IMR-90 (cell line): ENCODE measurements around the gene CCNI. TPM values are rescaled to one million over a fixed set of nuclear protein-coding genes. Genes with fewer than 3 reads are reported as not detected.
A peak's percentile ranks its signal among the peaks of the same experiment; 100 is the strongest.

Source experiments
- ATAC-seq: fragments of 200-7000 bp; cut with Tn5 transposase; 2 replicates; pipeline ENCODE4 v1.9.1; 2020; ENCODE audit warnings: low read depth, mild to moderate bottlenecking, moderate library complexity
- BruUV-seq: library from RNA; stranded (reverse); fragments of 400-500 nt; replicated peaks from 2 replicates; lab custom pipeline; 2021; lab: Mats Ljungman, UMichigan
- CTCF ChIA-PET: fragments of 300-600 bp; formaldehyde crosslinking; extraction: SDS; loops from one replicate; lab custom pipeline; 2021; ENCODE audit warnings: antibody characterized with exemption; lab: Yijun Ruan, JAX
- POLR2A ChIA-PET: fragments of 300-600 bp; sonication (Branson Sonifier 250); formaldehyde crosslinking; loops from one replicate; lab custom pipeline; 2022; ENCODE audit warnings: antibody characterized with exemption; ENCODE audit not compliant: unreplicated experiment; lab: Charles Lee
- DNase-seq: peaks from one replicate; pipeline ENCODE4 v3.0.0; 2013
- H2AFZ ChIP-seq: replicated peaks from 2 replicates; pipeline ENCODE3; 2013; ENCODE audit warnings: low read length, mild to moderate bottlenecking; ENCODE audit not compliant: poor library complexity
- H2AK5ac ChIP-seq: 2 replicates; pipeline ENCODE4 v1.6.1; 2013; ENCODE audit warnings: low read depth, low read length, inconsistent platforms
- H2AK9ac ChIP-seq: replicated peaks from 2 replicates; pipeline ENCODE3; 2013; ENCODE audit warnings: mild to moderate bottlenecking, low read depth, low read length, moderate library complexity; ENCODE audit not compliant: poor library complexity
- H2BK120ac ChIP-seq: 2 replicates; pipeline ENCODE4 v1.6.1; 2013; ENCODE audit warnings: low read depth, low read length, inconsistent platforms
- H2BK15ac ChIP-seq: 3 replicates; pipeline ENCODE4 v1.6.1; 2013; ENCODE audit warnings: low read depth, low read length, inconsistent platforms
- H2BK20ac ChIP-seq: 2 replicates; pipeline ENCODE4 v1.6.1; 2013; ENCODE audit warnings: low read depth, mild to moderate bottlenecking, inconsistent platforms, low read length, moderate library complexity
- H2BK5ac ChIP-seq: 2 replicates; pipeline ENCODE4 v1.6.1; 2013; ENCODE audit warnings: mild to moderate bottlenecking, low read depth, low read length, inconsistent platforms; ENCODE audit not compliant: poor library complexity, severe bottlenecking
- H3K14ac ChIP-seq: replicated peaks from 2 replicates; pipeline ENCODE4 v1.6.1; 2013; ENCODE audit warnings: low read depth, low read length, inconsistent platforms
- H3K18ac ChIP-seq: 2 replicates; pipeline ENCODE4 v1.6.1; 2013; ENCODE audit warnings: low read depth, low read length, control low read depth
- H3K23ac ChIP-seq: 2 replicates; pipeline ENCODE4 v1.6.1; 2013; ENCODE audit warnings: low read depth, low read length, inconsistent platforms
- H3K27ac ChIP-seq: 2 replicates; pipeline ENCODE4 v1.5.1; 2013; ENCODE audit warnings: mild to moderate bottlenecking, control low read depth, low read length; ENCODE audit not compliant: insufficient read depth
- H3K27me3 ChIP-seq: 2 replicates; pipeline ENCODE4 v1.6.1; 2013; ENCODE audit warnings: low read length; ENCODE audit not compliant: control insufficient read depth, insufficient read depth
- H3K36me3 ChIP-seq: 2 replicates; pipeline ENCODE4 v1.6.1; 2013; ENCODE audit warnings: low read length, mixed read lengths; ENCODE audit not compliant: control insufficient read depth, insufficient read depth
- H3K4ac ChIP-seq: 2 replicates; pipeline ENCODE4 v1.6.1; 2013; ENCODE audit warnings: low read depth, low read length, inconsistent platforms
- H3K4me1 ChIP-seq: 2 replicates; pipeline ENCODE4 v1.6.1; 2013; ENCODE audit warnings: low read length, mixed read lengths; ENCODE audit not compliant: control insufficient read depth, insufficient read depth
- H3K4me2 ChIP-seq: 2 replicates; pipeline ENCODE4 v1.6.1; 2013; ENCODE audit warnings: low read depth, mild to moderate bottlenecking, control low read depth, low read length, moderate library complexity
- H3K4me3 ChIP-seq: 2 replicates; pipeline ENCODE4 v1.5.1; 2013; ENCODE audit warnings: low read depth, mild to moderate bottlenecking, control low read depth, low read length, moderate library complexity; ENCODE audit not compliant: insufficient read depth
- H3K56ac ChIP-seq: 2 replicates; pipeline ENCODE4 v1.6.1; 2013; ENCODE audit warnings: low read length, inconsistent platforms; ENCODE audit not compliant: insufficient read depth; ENCODE audit errors: extremely low read depth
- H3K79me1 ChIP-seq, 2 experiments: 2 replicates each; pipeline ENCODE4 v1.6.1; 2013; ENCODE audit warnings: low read length in 2 of 2, inconsistent platforms in 1 of 2, low read depth in 1 of 2
- H3K9ac ChIP-seq: 2 replicates; pipeline ENCODE4 v1.6.1; 2013; ENCODE audit warnings: low read depth, low read length, control low read depth
- H3K9me1 ChIP-seq: 2 replicates; pipeline ENCODE4 v1.6.1; 2013; ENCODE audit warnings: low read length, inconsistent platforms; ENCODE audit not compliant: insufficient read depth
- H3K9me3 ChIP-seq: 2 replicates; pipeline ENCODE4 v1.6.1; 2013; ENCODE audit warnings: low read length; ENCODE audit not compliant: control insufficient read depth, insufficient read depth
- H4K20me1 ChIP-seq: 2 replicates; pipeline ENCODE4 v1.6.1; 2013; ENCODE audit warnings: low read length, inconsistent platforms; ENCODE audit not compliant: insufficient read depth
- H4K5ac ChIP-seq: 2 replicates; pipeline ENCODE4 v1.6.1; 2013; ENCODE audit warnings: mild to moderate bottlenecking, low read depth, low read length, control low read depth
- H4K8ac ChIP-seq, 2 experiments: 2 replicates each; pipeline ENCODE4 v1.6.1; 2013; ENCODE audit warnings: low read depth in 2 of 2, low read length in 2 of 2, control low read depth in 1 of 2, inconsistent platforms in 1 of 2
- H4K91ac ChIP-seq: 2 replicates; pipeline ENCODE4 v1.6.1; 2013; ENCODE audit warnings: low read depth, low read length, inconsistent platforms; ENCODE audit not compliant: insufficient read depth
- BHLHE40 ChIP-seq: fragments of 150-350 bp; IDR thresholded peaks from 2 replicates; pipeline ENCODE4 v1.6.1; 2016; ENCODE audit warnings: mild to moderate bottlenecking, low read depth, low read length
- CEBPB ChIP-seq: IDR thresholded peaks from 2 replicates; pipeline ENCODE4 v1.6.1; 2012; ENCODE audit warnings: low read depth, low read length, improper control_type of control experiment
- CHD1 ChIP-seq: IDR thresholded peaks from 2 replicates; pipeline ENCODE4 v1.6.1; 2012; ENCODE audit warnings: low read depth, low read length, improper control_type of control experiment
- FOS ChIP-seq: fragments of 150-350 bp; IDR thresholded peaks from 2 replicates; pipeline ENCODE4 v1.6.1; 2016; ENCODE audit warnings: low read depth, low read length
- MAFK ChIP-seq: IDR thresholded peaks from 2 replicates; pipeline ENCODE4 v1.6.1; 2012; ENCODE audit warnings: low read depth, low read length, improper control_type of control experiment
- MXI1 ChIP-seq: IDR thresholded peaks from 2 replicates; pipeline ENCODE4 v1.6.1; 2012; ENCODE audit warnings: low read depth, mild to moderate bottlenecking, low read length, moderate library complexity, borderline replicate concordance
- RAD21 ChIP-seq: IDR thresholded peaks from 2 replicates; pipeline ENCODE4 v1.6.1; 2012; ENCODE audit warnings: low read length, improper control_type of control experiment
- RCOR1 ChIP-seq: IDR thresholded peaks from 2 replicates; pipeline ENCODE4 v1.6.1; 2012; ENCODE audit warnings: mild to moderate bottlenecking, low read length, improper control_type of control experiment; ENCODE audit not compliant: insufficient replicate concordance
- RFX5 ChIP-seq: IDR thresholded peaks from 2 replicates; pipeline ENCODE4 v1.8.0; 2012; ENCODE audit warnings: low read depth, mild to moderate bottlenecking, low read length, moderate library complexity
- SMC3 ChIP-seq: fragments of 150-350 bp; IDR thresholded peaks from 2 replicates; pipeline ENCODE4 v1.6.1; 2016; ENCODE audit warnings: low read depth, mild to moderate bottlenecking, antibody characterized with exemption, low read length, moderate library complexity
- WGBS, 2 experiments: methylation state at CpG; one replicate each; pipeline versions ENCODE4 v1.1.5 to v1.1.7; 2013; ENCODE audit warnings: missing lambda C conversion rate in 2 of 2; ENCODE audit not compliant: insufficient read length in 1 of 2; ENCODE audit errors: extremely low coverage in 2 of 2; 5-methylcytosine and 5-hydroxymethylcytosine counted together
- dilution Hi-C: fragments of 300-500 bp; cut with HindIII; formaldehyde crosslinking; loops from one replicate; pipeline ENCODE4 v1.14.3; 2018; ENCODE audit warnings: low sequenced_read_pairs; ENCODE audit not compliant: unreplicated experiment
- in situ Hi-C: fragments of 300-500 bp; cut with MboI; formaldehyde crosslinking; loops from 3 replicates; pipeline ENCODE4 v1.14.3; 2019; ENCODE audit warnings: low sequenced_read_pairs, inconsistent platforms, mixed read lengths
- intact Hi-C: fragments of 100-400 bp; cut with micrococcal nuclease; formaldehyde crosslinking; loops from 2 replicates; pipeline ENCODE4 v1.10.0; 2022
- polyA plus RNA-seq, 3 experiments: library from polyadenylated mRNA; depleted of rRNA; stranded (reverse); fragments of >200 nt; gene quantifications; 2 replicates each; pipeline ENCODE4 v1.2.3, GENCODE V29; 2012; ENCODE audit warnings: low replicate concordance in 1 of 3
- total RNA-seq: library from RNA; depleted of rRNA; stranded (reverse); fragments of >200 nt; gene quantifications from 2 replicates; pipeline ENCODE4 v1.2.3, GENCODE V29; 2012
- TF ChIP-seq, protein P1 (sequence below): conservative IDR thresholded peaks from 2 replicates; pipeline ENCODE4 v1.5.1; 2012; ENCODE audit warnings: mild to moderate bottlenecking, low read depth, low read length, improper control_type of control experiment

CCNI gene
- total and polyA plus RNA-seq, 2 of the 4 experiments (the other 2 are of a cell fraction): 70.1 to 100 TPM

DNA sequence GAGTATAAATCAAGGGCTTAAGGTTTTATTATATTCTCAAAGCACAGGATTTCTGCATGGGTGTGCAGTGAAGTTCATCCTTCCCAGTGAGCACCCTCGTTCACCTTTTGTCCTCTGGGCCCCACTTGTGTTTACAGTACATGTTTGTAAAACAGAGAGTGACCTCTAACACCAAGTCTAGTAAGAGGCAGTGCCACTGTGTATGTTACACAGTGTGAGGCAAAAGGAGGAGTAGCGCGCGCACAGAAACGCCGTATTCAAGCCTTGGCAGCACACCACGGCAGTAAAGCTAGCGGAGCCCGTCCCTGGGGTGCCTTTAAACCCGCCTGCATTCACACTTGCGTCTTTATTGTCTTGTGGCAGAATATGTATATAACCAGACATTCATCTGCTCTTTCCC is 51.9 kb downstream of the CCNI start:
- no peak overlapping the region for H3K56ac ChIP-seq
- CTCF ChIA-PET: no interaction called here
- peak overlapping the region; percentile 54; the same call in 1 of the 2 replicates for H2AK5ac ChIP-seq
- no peak overlapping the region for H3K4me3 ChIP-seq
- peaks cover 22% of the 10 kb centered on the region for H3K4me1 ChIP-seq
- H3K79me1 ChIP-seq: peaks cover 55 to 75% of the 10 kb centered on the region in 2 experiments
- intact Hi-C loops (loop anchor here (5.0 kb wide), 2 partner anchors 37 to 72 kb away; no protein-coding TSS in a partner anchor), dilution Hi-C loops (no loop called here), in situ Hi-C loops (loop anchor here (10.0 kb wide), 1 partner anchor 69 kb away; no protein-coding TSS in a partner anchor)
- 0 out of 2 replicates have a peak overlapping the region, but pooled peaks have one; percentile 7 for H3K14ac ChIP-seq
- no peak overlapping the region for H3K4me2 ChIP-seq
- H2AK9ac ChIP-seq: no peak overlapping the region
- H4K5ac ChIP-seq: no peak overlapping the region
- no peak overlapping the region; the same call in 1 of the 2 replicates for H2BK20ac ChIP-seq
- H2BK5ac ChIP-seq: peak overlapping the region; percentile 30
- no peak overlapping the region for H2BK120ac ChIP-seq
- H4K91ac ChIP-seq: peak overlapping the region; percentile 51
- H3K18ac ChIP-seq: no peak overlapping the region
- no peak for DNase-seq
- no peak overlapping the region for H2BK15ac ChIP-seq
- peaks cover 66% of the 10 kb centered on the region for H3K36me3 ChIP-seq
- H3K23ac ChIP-seq: no peak overlapping the region
- peak overlapping the region; percentile 15; the same call in 1 of the 2 replicates for H3K27ac ChIP-seq
- no peak overlapping the region; the same call in none of the 2 replicates for H3K4ac ChIP-seq
- no peak overlapping the region for H2AFZ ChIP-seq
- POLR2A ChIA-PET: no interaction called here
- peak overlapping the region in 1 of 2 experiments; percentile 26; a peak in 1 of 4 replicates for H4K8ac ChIP-seq
- H4K20me1 ChIP-seq: peaks cover 11% of the 10 kb centered on the region; the same call in 1 of the 2 replicates
- WGBS, 2 experiments: 100% methylated on average over 1 of the region's 11 CpGs; no CpG with 5 or more reads in 1 of the 2 experiments
- BruUV-seq: no TSS peak
- no peaks in the 10 kb centered on the region for H3K9me3 ChIP-seq
- H3K9me1 ChIP-seq: peaks cover 29% of the 10 kb centered on the region
- no peaks in the 10 kb centered on the region for H3K27me3 ChIP-seq
- TF ChIP-seq SMC3 (no peak), RAD21 (no peak), FOS (no peak), MAFK (no peak), MXI1 (no peak), RCOR1 (no peak), BHLHE40 (no peak), CHD1 (no peak), RFX5 (no peak), CEBPB (no peak)
- TF ChIP-seq, protein P1, sequence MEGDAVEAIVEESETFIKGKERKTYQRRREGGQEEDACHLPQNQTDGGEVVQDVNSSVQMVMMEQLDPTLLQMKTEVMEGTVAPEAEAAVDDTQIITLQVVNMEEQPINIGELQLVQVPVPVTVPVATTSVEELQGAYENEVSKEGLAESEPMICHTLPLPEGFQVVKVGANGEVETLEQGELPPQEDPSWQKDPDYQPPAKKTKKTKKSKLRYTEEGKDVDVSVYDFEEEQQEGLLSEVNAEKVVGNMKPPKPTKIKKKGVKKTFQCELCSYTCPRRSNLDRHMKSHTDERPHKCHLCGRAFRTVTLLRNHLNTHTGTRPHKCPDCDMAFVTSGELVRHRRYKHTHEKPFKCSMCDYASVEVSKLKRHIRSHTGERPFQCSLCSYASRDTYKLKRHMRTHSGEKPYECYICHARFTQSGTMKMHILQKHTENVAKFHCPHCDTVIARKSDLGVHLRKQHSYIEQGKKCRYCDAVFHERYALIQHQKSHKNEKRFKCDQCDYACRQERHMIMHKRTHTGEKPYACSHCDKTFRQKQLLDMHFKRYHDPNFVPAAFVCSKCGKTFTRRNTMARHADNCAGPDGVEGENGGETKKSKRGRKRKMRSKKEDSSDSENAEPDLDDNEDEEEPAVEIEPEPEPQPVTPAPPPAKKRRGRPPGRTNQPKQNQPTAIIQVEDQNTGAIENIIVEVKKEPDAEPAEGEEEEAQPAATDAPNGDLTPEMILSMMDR: no peak
- no peak for ATAC-seq
- H3K9ac ChIP-seq: no peak overlapping the region
